GM12873 (cell line): ENCODE measurements around the gene PPM1G.

ENCODE experiments used
- TF ChIP-seq, protein P1 (sequence below): IDR thresholded peaks from 2 replicates; pipeline ENCODE4 v1.5.1; 2012; ENCODE audit warnings: low read depth, mild to moderate bottlenecking, moderate library complexity, low read length, control low read depth; ENCODE audit not compliant: insufficient read depth; ENCODE audit errors: missing control alignments

PPM1G gene

DNA sequence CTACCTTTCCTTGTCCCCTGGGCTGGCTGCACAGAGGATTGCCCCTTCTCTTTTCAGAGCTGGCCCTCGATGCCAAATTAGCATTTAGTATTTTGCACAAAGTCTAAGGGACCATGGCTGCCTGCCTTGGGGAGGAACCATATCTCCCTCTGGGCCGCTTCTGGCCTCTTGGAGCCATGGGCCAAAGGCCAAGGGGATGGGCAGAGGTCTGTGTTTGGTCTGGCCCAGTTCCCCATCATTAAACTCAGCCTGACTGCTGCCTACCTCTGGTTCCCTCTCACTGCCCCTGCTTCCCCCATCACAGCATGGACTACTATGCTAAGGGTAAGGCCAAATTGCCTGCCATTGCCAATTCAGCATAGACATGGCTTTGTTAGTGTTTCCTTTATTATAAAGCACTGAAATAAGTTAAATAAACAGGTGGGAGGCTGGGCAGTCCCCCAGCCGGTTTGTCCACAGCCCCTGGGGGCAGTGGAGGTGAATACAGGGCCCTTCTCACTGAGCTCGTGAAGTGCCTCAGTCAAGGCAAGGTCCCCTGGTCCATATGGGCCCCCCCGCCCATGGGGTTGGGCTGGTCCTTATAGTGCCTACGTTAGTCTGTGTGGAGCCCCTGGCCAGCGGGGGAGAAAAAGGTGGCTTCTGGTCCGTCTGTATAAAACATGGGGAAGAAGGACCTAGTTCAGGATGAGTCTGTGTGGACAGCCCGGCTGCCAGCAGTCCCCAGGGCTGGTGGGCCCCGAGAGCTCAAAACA lies 32.3 kb downstream of the PPM1G start:
- TF ChIP-seq, protein P1, sequence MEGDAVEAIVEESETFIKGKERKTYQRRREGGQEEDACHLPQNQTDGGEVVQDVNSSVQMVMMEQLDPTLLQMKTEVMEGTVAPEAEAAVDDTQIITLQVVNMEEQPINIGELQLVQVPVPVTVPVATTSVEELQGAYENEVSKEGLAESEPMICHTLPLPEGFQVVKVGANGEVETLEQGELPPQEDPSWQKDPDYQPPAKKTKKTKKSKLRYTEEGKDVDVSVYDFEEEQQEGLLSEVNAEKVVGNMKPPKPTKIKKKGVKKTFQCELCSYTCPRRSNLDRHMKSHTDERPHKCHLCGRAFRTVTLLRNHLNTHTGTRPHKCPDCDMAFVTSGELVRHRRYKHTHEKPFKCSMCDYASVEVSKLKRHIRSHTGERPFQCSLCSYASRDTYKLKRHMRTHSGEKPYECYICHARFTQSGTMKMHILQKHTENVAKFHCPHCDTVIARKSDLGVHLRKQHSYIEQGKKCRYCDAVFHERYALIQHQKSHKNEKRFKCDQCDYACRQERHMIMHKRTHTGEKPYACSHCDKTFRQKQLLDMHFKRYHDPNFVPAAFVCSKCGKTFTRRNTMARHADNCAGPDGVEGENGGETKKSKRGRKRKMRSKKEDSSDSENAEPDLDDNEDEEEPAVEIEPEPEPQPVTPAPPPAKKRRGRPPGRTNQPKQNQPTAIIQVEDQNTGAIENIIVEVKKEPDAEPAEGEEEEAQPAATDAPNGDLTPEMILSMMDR: no peak

DNA sequence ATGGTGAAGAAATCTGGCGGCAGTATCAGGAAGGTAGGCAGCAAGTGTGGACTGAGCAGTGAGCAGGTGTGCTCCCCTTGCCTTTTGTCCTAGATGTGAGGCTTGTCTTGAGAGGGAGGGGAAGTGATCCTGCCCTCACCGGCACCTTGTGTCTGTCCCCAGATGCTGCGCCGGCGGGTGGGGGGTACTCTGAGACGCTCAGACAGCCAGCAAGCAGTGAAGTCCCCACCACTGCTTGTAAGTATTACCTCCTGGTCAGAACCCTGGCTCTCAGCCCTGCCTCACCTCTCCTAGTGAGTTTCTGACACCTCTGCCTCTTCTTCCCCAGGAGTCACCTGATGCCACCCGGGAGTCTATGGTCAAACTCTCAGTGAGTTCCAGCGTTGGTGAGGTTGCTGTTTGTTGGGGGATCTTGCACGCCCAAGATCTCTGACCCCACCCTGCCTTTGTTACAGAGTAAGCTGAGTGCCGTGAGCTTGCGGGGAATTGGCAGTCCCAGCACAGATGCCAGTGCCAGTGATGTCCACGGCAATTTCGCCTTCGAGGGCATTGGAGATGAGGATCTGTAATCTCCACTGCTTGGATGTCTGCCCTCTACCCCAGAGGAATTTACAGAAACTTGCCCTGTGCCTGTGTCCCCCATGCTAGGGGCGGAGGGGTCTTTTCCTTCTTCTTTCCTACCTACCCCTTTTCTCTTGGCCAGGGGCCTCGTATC lies 33.1 kb downstream of the PPM1G start:
- TF ChIP-seq, protein P1: no peak

DNA sequence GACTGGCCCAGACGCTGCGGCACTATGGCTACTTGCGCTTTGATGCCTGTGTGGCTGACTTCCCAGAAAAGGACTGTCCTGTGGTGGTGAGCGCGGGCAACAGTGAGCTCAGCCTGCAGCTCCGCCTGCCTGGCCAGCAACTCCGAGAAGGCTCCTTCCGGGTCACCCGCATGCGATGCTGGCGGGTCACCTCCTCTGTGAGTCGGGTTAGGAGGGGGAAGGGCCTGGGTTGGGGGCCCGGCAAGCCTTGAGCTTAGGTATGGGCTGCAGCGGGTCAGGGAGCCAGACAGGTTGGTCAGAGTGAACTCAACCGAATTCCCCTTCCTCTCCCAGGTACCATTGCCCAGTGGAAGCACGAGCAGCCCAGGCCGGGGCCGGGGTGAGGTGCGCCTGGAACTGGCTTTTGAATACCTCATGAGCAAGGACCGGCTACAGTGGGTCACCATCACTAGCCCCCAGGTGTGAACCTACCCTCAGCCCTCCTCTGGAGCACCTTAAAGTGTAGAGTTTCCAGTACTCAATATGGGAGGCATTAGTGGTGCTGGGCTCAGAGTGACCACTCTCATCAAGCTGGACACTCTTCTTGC lies 33.8 kb downstream of the PPM1G start:
- TF ChIP-seq, protein P1: no peak

DNA sequence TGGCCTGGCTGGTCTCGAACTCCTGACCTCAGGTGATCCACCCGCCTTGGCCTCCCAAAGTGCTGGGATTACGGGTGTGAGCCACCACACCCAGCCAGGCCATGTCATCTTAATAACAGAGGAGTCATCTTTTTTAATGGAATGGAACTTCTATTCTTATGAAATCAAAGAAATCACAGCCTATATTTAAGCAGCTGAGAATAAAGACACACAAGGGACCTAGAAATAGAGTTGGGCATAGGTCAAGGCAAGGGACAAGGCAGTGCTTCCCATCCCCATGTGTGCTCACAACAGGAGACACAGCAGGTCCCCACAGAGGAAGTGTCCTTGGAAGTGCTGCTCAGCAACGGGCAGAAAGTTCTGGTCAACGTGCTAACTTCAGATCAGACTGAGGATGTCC lies 35.8 kb downstream of the PPM1G start:
- TF ChIP-seq, protein P1: no peak

DNA sequence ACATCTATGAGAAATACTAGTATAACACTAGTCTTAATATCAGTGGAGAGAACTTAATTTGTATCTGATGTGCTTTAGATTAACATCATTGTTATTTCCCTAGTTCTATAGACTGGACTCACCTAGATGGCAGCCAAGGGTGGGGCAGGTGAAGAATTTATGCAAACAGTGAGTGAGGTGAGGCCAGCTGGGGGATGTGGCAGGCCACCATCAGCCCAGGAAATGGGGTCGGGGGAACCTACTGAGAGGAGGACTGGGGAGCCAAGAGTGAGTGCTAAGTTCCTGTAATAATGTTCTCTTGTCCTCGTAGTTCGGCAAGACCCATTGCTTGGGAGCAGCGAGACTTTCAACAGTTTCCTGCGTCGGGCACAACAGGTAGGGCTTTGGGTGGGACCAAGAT lies 36.5 kb downstream of the PPM1G start:
- TF ChIP-seq, protein P1: no peak

DNA sequence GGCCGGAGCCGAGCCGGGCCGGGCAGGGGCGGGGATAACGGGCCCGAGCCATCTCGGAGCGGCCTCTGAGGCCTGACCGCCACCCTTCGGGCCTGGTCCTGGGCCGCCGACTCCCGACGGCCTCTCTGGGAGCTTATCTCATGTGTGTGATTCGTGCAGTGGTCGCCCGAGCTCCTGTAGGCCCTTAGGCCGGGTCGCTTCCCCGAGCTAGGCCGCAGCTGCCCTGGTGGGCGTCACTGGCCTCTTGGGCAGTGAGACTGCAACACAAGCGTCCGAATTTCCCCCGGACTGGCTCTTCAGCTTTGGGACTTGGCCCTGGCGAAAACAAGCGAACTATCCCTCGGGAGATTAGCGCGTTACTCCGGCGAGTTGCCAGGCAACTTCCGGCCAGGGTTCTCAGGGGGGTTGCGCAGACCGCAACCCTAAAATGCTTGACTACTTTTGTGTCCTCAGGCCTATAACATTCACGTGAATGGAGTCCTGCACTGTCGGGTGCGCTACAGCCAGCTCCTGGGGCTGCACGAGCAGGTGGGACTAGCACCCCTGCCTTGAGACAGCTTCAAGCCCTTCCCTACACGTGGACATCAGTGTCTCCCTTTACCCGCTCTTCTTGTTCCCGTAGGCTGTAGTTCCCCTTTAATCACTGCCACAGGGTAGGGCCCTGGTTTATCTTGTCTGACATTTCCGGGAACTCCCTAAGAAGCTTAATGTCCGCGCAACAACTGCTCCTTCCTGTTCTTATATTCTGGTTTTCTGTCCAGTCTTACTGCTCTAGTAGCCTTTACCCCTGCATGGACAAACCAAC lies 38.4 kb downstream of the PPM1G start:
- TF ChIP-seq, protein P1: no peak
